Keratinocyte (primary cell): ENCODE results near the gene SBK1. TPM values are rescaled to one million over a fixed set of nuclear protein-coding genes. Genes with fewer than 3 reads are reported as not detected.

ENCODE experiments used
- DNase-seq: peaks from one replicate; pipeline ENCODE4 v3.0.0-alpha.2; 2011; ENCODE audit warnings: low read depth, missing footprints, low spot score
- FAIRE-seq: peaks from 2 replicates; lab custom pipeline; 2011; peaks lifted over from hg19 to GRCh38; lab: Jason Lieb, UNC
- H2AFZ ChIP-seq: 2 replicates; pipeline ENCODE4 v1.6.0; 2012; ENCODE audit warnings: low read length, control low read depth, inconsistent platforms; ENCODE audit not compliant: control insufficient read depth
- H3K27ac ChIP-seq: 2 replicates; pipeline ENCODE4 v1.5.1; 2011; ENCODE audit warnings: low read length; ENCODE audit not compliant: control insufficient read depth, insufficient read depth
- H3K27me3 ChIP-seq: 3 replicates; pipeline ENCODE4 v1.6.0; 2011; ENCODE audit warnings: low read length; ENCODE audit not compliant: control insufficient read depth, insufficient read depth; ENCODE audit errors: extremely low read depth
- H3K36me3 ChIP-seq, 2 experiments: 2 replicates in 1 of 2; 3 replicates in 1 of 2; pipeline ENCODE4 v1.5.1; 2011; ENCODE audit warnings: low read length in 2 of 2, mild to moderate bottlenecking in 1 of 2; ENCODE audit not compliant: control insufficient read depth in 2 of 2, insufficient read depth in 2 of 2; ENCODE audit errors: extremely low read depth in 1 of 2
- H3K4me1 ChIP-seq: 3 replicates; pipeline ENCODE4 v1.5.1; 2011; ENCODE audit warnings: low read length; ENCODE audit not compliant: control insufficient read depth, insufficient read depth; ENCODE audit errors: extremely low read depth
- H3K4me2 ChIP-seq: 3 replicates; pipeline ENCODE4 v1.6.0; 2011; ENCODE audit warnings: low read depth, low read length; ENCODE audit not compliant: control insufficient read depth, insufficient read depth; ENCODE audit errors: extremely low read depth
- H3K4me3 ChIP-seq, 3 experiments: fragments of 200-600 bp in 1 of 3; sonication (generic) in 1 of 3; 2 replicates in 2 of 3; 3 replicates in 1 of 3; pipeline ENCODE4 v1.5.1; 2011 to 2016; ENCODE audit warnings: low read length in 3 of 3, mild to moderate bottlenecking in 3 of 3, control low read depth in 2 of 3, inconsistent platforms in 1 of 3, low read depth in 1 of 3, mixed read lengths in 1 of 3, mixed run types in 1 of 3, moderate library complexity in 1 of 3; ENCODE audit not compliant: control insufficient read depth in 2 of 3, insufficient read depth in 2 of 3; ENCODE audit errors: extremely low read depth in 1 of 3
- H3K79me2 ChIP-seq: 2 replicates; pipeline ENCODE4 v1.6.0; 2012; ENCODE audit warnings: low read length; ENCODE audit not compliant: control insufficient read depth, insufficient read depth
- H3K9ac ChIP-seq: 3 replicates; pipeline ENCODE4 v1.6.0; 2011; ENCODE audit warnings: low read length; ENCODE audit not compliant: control insufficient read depth, insufficient read depth; ENCODE audit errors: extremely low read depth
- H3K9me1 ChIP-seq: 3 replicates; pipeline ENCODE4 v1.6.0; 2011; ENCODE audit warnings: low read length; ENCODE audit not compliant: control insufficient read depth, insufficient read depth; ENCODE audit errors: extremely low read depth
- H3K9me3 ChIP-seq: 2 replicates; pipeline ENCODE4 v1.5.1; 2012; ENCODE audit warnings: low read depth, low read length; ENCODE audit not compliant: control insufficient read depth
- H4K20me1 ChIP-seq: 3 replicates; pipeline ENCODE4 v1.6.0; 2011; ENCODE audit warnings: low read length; ENCODE audit not compliant: control insufficient read depth, insufficient read depth; ENCODE audit errors: extremely low read depth
- CTCF ChIP-seq, 3 experiments: IDR thresholded peaks in 1 of 3; conservative IDR thresholded peaks in 1 of 3; optimal IDR thresholded peaks in 1 of 3; 2 replicates in 2 of 3; 3 replicates in 1 of 3; pipeline versions ENCODE3 to v1.5.1; 2011; ENCODE audit warnings: low read length in 3 of 3, mild to moderate bottlenecking in 3 of 3, moderate library complexity in 2 of 3, control low read depth in 1 of 3, inconsistent platforms in 1 of 3; ENCODE audit not compliant: insufficient read depth in 2 of 3; ENCODE audit errors: extremely low read depth in 1 of 3
- EZH2 ChIP-seq: IDR thresholded peaks from one replicate; pipeline ENCODE4 v1.6.1; 2012; ENCODE audit warnings: inconsistent platforms, mild to moderate bottlenecking, low read length, moderate library complexity
- dilution Hi-C: fragments of 300-500 bp; cut with MboI; formaldehyde crosslinking; loops from one replicate; pipeline ENCODE4 v1.7.0; 2020; ENCODE audit warnings: low sequenced_read_pairs; ENCODE audit not compliant: extremely low pct_ligation_motif_present
- polyA plus RNA-seq, 5 experiments: library from polyadenylated mRNA; depleted of rRNA in 3 of 5; stranded (reverse) in 3 of 5; stranded (forward) in 1 of 5; unstranded in 1 of 5; fragments of >200 nt; gene quantifications; 1 replicate in 1 of 5; 2 replicates in 3 of 5; 3 replicates in 1 of 5; pipeline versions ENCODE4 v1.2.1 to v1.2.3, GENCODE V29; 2011 to 2012; ENCODE audit warnings: missing spikeins in 2 of 5, low read depth in 1 of 5, low replicate concordance in 1 of 5

Gene SBK1
- polyA plus RNA-seq, 1 donor (not counting 4 experiments of a cell fraction or from before 2014, with no cell fraction given), result 0.04 TPM

DNA sequence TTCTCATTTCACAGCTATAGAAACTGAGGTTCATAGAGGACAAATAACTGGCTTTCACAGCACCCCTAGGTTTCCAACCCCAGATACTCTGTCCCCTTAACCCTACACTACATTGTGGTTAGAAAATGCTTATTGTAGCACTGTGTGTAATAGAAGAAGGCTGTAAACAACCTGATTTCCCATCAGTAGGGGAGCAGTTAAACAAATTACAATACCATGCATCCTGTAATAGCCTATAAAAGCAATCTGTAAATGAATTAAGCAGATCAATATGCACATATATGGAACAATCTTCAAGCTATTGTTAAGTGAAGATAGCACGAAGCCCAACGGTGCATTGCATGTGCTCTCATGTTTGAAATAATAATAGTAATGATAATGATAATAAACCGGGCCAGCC, 41.3 kb upstream of the SBK1 start:
- no peaks in the 10 kb centered on the region for H3K36me3 ChIP-seq
- H3K4me2 ChIP-seq, result no peak overlapping the region
- no peak for TF ChIP-seq CTCF (optimal IDR thresholded peaks at IDR 0.05 in 1 of 3, IDR thresholded peaks at IDR 0.05 in 1 of 3, conservative IDR thresholded peaks at IDR 0.05 in 1 of 3; ENCODE audit: extremely low read depth in 1 of 3, insufficient read depth in 2 of 3, low read length in 3 of 3)
- TF ChIP-seq EZH2, result no peak
- H3K27me3 ChIP-seq, result no peaks in the 10 kb centered on the region
- no peaks in the 10 kb centered on the region for H3K79me2 ChIP-seq
- no peaks in the 10 kb centered on the region for H3K4me1 ChIP-seq
- no peak overlapping the region for H3K9ac ChIP-seq
- FAIRE-seq, result no peak
- H3K9me1 ChIP-seq, result no peaks in the 10 kb centered on the region
- no peak overlapping the region for H2AFZ ChIP-seq
- no peak overlapping the region for H3K4me3 ChIP-seq
- no peaks in the 10 kb centered on the region for H4K20me1 ChIP-seq
- no peak overlapping the region for H3K27ac ChIP-seq
- no peaks in the 10 kb centered on the region for H3K9me3 ChIP-seq
- no peak for DNase-seq
- dilution Hi-C loops, result no loop called here

DNA sequence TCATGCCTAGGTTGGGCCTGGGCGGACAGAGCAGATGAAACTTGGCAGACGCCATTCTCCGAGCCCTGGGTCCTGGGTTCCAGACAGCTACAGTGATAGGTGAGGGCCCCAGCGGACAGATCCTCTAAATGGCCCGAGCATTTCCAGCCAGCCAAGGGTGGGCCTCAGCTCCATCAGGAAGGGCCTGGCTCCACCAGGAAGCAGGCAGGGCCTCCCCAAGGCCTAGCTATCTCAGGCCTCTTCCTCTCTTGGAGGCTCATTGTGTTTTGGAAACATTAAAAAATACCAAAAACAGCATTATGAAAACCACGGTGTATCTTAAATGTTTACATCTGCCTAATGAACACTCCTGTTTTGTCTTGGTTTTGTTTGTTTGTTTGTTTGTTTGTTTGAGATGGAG, 38.2 kb upstream of the SBK1 start:
- Histone ChIP-seq H3K79me2 (no peaks in the 10 kb centered on the region), H3K4me2 (no peak overlapping the region), H3K27me3 (peaks cover 17% of the 10 kb centered on the region), H3K36me3 (no peaks in the 10 kb centered on the region), H3K9me1 (no peaks in the 10 kb centered on the region), H3K9ac (no peak overlapping the region), H3K9me3 (no peaks in the 10 kb centered on the region), H3K4me3 (no peak overlapping the region), H3K27ac (no peak overlapping the region), H4K20me1 (no peaks in the 10 kb centered on the region), H3K4me1 (no peaks in the 10 kb centered on the region), H2AFZ (no peak overlapping the region)
- DNase-seq (no peak), FAIRE-seq (no peak)
- dilution Hi-C loops, result no loop called here
- no peak for TF ChIP-seq EZH2
- no peak for TF ChIP-seq CTCF (optimal IDR thresholded peaks at IDR 0.05 in 1 of 3, IDR thresholded peaks at IDR 0.05 in 1 of 3, conservative IDR thresholded peaks at IDR 0.05 in 1 of 3; ENCODE audit: extremely low read depth in 1 of 3, insufficient read depth in 2 of 3, low read length in 3 of 3)
